Measurements from ENCODE around the gene RELA. TPM values are rescaled to one million over a fixed set of nuclear protein-coding genes. Genes with fewer than 3 reads are reported as not detected.

RELA gene

DNA sequence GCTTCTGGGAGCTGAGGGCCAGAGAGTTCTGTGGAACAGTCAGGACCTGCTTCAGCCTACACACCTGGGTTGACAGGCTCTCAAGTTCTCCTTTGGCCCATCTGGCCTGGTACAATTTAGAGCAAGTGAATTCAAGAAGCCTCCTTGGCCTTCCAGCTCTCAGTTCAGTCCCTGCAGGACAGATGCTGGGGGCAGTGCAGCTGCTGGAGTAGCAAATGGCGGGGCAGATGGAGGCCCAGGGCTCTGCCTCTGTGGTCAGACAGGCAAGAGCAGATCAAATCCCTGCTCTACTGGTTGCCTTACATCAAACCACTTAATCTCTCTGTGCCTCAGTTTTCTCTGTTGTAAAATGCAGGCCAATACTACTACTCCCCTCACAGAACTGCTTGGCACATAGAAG lies 58.5 kb downstream of the RELA start:
- no peak for DNase-seq (ENCODE audit: low read depth in 1 of 2, low spot score in 1 of 2)
- Histone ChIP-seq H3K27ac (replicated peaks) (no peak overlapping the region), H3K27me3 (ENCODE audit: insufficient read depth, poor library complexity, severe bottlenecking) (no peaks in the 10 kb centered on the region), H3K4me3 (replicated peaks; ENCODE audit: insufficient read depth, low read length) (no peak overlapping the region)
- TF ChIP-seq SPI1 (IDR thresholded peaks at IDR 0.05; ENCODE audit: borderline replicate concordance, low read depth) (no peak), REST (IDR thresholded peaks at IDR 0.05; ENCODE audit: insufficient replicate concordance, low read depth) (no peak), POLR2AphosphoS5 (IDR thresholded peaks at IDR 0.05; ENCODE audit: low read depth) (no peak)

Small RNA genes lying within 50 kb of the gene (microRNA-seq; reads per million reads assigned to microRNA genes)
- not detected for gene MIR4489
- gene MIR4690, result not detected

All from HL-60 (cell line).